NOMO-1 treated with dmso at 0.1 percent for 144 hours (cell line): ENCODE measurements around the gene ZNF79.

Source experiments
- DNase-seq: peaks from one replicate; lab custom pipeline; 2025; ENCODE audit not compliant: unreplicated experiment; lab: John Stamatoyannopoulos, UW

The ZNF79 gene

GRCh38 chr9:127424676-127424999 lies 456 bp downstream of the ZNF79 start:
- no peak for DNase-seq

- no peak for DNase-seq
Observed at GRCh38 chr9:127426756-127427155, 2.6 kb downstream of the ZNF79 start.

GRCh38 chr9:127428348-127428747 lies 4.2 kb downstream of the ZNF79 start:
- no peak for DNase-seq

GRCh38 chr9:127430415-127430814 lies 6.2 kb downstream of the ZNF79 start:
- DNase-seq: no peak

GRCh38 chr9:127437497-127438264 lies 13.5 kb downstream of the ZNF79 start:
- no peak for DNase-seq

DNA sequence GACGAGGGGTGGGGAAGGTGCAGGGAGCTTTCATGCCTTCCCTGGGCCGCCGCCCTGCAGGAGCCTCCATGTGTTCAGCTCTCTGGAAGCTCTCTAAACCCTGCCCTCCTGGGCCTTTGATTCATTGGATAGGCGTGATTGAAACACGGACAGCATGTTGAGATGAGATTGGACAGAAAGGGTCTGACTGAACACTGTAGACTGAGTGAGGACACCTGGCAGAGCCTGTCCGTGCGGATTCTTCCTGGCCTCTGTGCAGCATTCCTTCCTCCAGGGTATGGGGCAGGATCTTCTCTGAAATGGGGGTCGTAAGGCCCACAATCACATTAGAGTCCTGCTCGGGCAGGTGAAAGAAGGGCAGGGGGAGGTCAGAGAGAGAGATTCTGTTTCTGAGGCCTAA lies 14.2 kb downstream of the ZNF79 start:
- DNase-seq: no peak

GRCh38 chr9:127444283-127444920 lies 20.2 kb downstream of the ZNF79 start:
- no peak for DNase-seq

GRCh38 chr9:127444921-127445850 lies 21.0 kb downstream of the ZNF79 start:
- no peak for DNase-seq

DNA sequence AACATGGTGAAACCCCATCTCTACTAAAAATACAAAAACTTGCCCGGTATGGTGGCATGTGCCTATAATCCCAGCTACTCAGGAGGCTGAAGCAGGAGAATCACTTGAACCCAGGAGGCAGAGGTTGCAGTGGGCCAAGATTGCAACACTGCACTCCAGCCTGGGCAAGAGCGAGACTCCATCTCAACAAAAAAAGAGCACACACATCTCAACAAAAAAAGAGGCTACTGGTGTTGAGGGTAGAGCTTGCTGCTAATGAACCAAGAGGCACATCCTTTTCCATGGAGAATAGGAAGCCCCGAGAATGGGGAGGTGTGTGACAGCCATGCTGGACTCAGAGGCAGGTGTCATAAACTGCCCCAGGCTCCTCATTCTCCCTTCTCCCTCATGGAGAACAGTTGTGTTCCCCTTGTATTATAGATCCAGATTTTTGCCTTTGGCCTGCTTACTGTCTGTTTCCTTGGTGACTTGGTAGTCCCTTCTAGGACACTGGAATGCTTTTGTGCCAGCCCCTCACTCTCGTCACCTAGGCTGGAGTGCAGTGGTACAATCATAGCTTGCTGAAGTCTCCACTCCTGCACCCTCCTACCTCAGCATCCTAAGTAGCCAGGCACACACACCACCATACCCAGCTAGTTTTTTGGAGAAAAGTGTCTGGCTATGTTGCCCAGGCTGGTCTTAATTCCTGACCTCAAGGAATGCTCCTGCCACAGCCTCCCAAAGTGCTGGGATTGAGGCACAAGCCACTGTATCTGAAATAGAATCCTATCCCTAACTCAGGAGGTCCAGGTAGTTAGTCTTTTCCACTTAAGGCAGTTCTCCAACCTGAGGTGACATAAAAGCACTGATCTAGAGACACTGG lies 21.9 kb downstream of the ZNF79 start:
- no peak for DNase-seq

DNA sequence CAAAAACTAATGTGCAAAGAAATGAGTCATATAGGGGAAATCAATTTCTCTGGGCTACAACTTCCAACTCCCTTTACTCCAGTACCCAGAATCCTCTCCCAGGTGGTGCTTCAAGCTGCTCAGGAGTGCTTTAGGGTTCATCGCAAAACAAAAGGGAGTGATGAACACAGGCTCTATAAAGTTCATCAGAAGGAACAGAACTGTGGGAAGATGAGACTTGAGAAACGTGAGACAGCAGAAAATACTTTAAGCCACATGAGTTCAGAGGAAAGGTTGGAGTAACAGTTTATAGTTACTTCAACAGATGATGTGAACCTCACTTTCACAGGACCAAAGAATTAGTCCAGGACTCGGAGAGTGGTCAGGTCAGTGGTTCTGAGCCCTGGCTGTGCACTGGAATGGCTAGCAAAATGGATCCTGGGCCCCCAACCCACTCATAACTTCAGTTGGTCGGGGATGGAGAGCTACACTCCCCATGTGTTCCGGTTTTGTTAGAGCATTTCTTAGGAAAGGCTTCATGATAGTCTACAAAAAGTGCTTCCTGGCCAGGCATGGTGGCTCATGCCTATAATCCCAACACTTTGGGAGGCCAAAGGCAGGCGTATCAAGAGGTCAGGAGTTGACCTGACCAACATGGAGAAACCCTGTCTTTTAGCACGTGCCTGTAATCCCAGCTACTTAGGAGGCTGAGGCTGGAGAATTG lies 22.7 kb downstream of the ZNF79 start:
- DNase-seq: no peak

- DNase-seq: no peak
Observed at GRCh38 chr9:127447416-127448111, 23.4 kb downstream of the ZNF79 start.

GRCh38 chr9:127448112-127448805 lies 24.1 kb downstream of the ZNF79 start:
- no peak for DNase-seq

DNA sequence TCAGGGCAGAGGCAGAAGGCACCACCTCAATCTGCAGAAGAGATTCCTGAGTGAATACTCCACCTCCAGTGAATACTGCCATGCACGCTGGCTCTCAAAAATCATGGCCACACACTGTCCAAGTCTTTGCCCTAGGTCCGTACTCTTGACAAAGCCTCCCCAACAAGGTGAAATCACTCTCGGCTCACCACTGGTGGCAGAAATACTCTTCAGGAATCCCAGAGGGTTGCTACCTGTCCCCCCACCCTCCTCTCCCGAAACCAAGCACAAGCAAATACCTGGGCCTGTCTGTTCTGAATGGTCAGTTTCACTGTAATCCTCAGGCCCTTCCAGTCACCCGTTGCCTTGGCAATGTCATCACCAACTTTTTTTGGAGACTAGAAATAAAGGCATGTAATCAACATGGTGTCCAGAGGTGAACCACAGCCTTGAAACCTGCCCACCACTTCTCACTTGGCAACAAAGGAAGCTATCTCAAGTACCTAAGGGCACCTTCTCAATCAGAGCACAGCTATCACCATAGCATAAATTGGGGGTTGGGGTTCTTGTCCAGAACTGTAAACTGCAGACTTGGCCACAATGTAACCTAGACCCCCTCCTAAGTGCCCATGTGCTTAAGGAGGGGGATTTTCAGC lies 25.3 kb downstream of the ZNF79 start:
- no peak for DNase-seq

- DNase-seq: no peak
Observed at GRCh38 chr9:127450243-127450760, 26.1 kb downstream of the ZNF79 start.

DNA sequence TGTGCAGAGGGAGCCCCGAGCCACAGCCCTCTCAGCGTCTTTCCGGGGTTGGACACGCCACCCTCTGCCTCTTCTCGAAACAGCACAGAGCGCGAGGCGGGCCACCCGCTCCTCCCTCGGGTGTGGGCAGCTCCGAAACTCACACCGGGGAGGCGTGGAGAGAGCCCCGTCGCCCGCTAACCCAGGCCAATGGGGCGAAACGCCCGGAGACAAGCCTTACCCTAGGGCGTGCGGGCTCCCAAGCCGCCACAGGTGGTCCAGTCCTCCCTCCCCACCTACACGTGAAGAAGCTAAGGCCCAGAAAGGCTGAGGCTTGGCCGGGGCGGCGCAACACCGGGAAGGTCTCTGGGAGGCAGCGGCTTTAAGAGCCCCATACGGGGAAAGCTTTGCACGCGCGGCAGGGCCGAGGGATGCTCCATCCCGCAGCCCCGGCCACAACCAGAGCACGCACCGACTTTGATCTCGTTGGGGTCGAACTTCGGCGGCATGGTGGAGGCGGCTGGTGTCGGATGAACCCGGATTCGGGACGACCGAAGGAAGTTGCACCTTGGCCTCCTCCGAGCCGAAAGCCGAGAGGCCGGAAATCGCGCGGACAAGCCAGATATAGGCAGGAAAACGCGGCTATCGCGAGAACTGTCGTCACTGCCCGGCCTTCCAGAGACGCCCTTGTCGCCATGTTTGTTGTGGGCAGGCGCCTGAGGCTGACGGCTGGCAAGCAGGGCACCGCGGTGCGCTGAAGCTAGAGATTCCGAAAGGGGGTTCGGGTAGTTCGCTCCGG lies 26.8 kb downstream of the ZNF79 start, which contains the start of the genes LRSAM1 and RPL12:
Gene LRSAM1 (plus strand): TSS at position 681 of the 778 bp plus-strand sequence. CDS start 3,018 bp downstream, outside the sequence.
Gene RPL12 (minus strand): TSS at position 577 of the 778 bp plus-strand sequence. CDS start 89 bp downstream, at position 488.
- peak; percentile 86 for DNase-seq

DNA sequence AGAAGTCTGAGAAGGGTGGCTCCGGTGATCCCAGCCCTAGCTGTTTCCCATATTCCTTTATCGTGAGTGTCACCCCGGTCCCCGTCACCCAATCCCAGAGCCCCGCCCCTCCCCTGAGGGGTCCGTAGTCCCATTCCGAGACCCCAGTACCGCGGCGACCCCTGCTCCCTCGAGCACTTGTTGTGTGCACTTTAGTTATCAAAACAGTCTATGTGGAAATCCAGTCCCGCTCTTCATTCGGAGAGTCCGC lies 27.4 kb downstream of the ZNF79 start:
- DNase-seq: no peak

DNA sequence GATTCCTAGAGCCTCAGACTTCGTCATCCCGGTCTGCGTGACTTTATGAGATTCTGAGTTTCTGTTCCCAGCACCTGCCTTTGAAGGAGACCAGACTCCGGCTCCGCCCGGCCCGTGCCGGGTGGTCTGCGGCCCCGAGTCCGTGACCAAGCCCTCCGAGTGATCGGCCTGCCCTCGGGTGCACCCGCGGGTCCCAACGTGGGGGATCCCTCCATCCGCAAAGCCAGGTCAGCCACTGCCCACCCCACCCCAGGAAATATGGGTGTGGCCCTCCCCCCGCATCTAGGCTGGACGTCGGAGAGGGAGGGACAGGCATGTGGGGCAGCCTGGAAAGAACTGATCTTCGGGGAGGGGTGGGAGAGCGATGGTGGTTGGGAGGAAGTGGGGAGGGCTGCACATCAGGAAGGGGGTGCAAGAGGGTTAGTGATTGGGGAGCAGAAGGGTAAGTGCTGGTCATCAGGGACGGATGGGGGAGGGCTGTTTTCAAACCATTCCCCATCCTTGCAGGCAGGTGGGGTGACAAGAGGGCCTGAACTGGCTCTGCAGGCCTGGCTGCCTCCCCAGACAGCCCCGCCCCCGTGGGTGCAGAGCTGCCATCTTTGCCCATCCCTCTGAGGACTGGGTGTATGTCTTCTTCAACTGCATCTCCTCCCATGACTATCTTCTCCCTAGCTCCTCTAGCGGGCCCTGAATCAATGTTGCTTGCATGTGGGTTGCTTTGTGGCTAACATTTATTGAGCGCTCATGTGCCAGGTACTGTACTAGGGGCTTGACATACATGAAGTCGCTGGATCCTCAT lies 27.9 kb downstream of the ZNF79 start:
- DNase-seq: no peak
